Liver (tissue), 10 donors: ENCODE measurements around the gene POLR3C. TPM values are rescaled to one million over a fixed set of nuclear protein-coding genes. Genes with fewer than 3 reads are reported as not detected.

Experiments used
- DNase-seq: peaks from one replicate; pipeline ENCODE4 v3.0.0-alpha.2; 2017; ENCODE audit warnings: low spot score
- H3K27ac ChIP-seq, 2 donors: one replicate each; pipeline ENCODE4 v1.7.0; 2013; ENCODE audit warnings: inconsistent platforms in 2 of 2, low read length in 2 of 2, control low read depth in 1 of 2, low read depth in 1 of 2, mild to moderate bottlenecking in 1 of 2
- H3K27me3 ChIP-seq, 4 donors: one replicate each; pipeline versions ENCODE4 v1.6.1 to v1.7.0; 2013; ENCODE audit warnings: low read length in 3 of 4, inconsistent platforms in 1 of 4, mild to moderate bottlenecking in 1 of 4, moderate library complexity in 1 of 4; ENCODE audit not compliant: control insufficient read depth in 4 of 4, insufficient read depth in 4 of 4
- H3K36me3 ChIP-seq, 4 donors: one replicate each; pipeline versions ENCODE4 v1.6.1 to v1.7.0; 2013; ENCODE audit warnings: low read length in 3 of 4, mild to moderate bottlenecking in 3 of 4, low read depth in 1 of 4, moderate library complexity in 1 of 4; ENCODE audit not compliant: control insufficient read depth in 4 of 4, insufficient read depth in 3 of 4
- H3K4me1 ChIP-seq, 4 donors: one replicate each; pipeline versions ENCODE4 v1.6.1 to v1.7.0; 2013; ENCODE audit warnings: low read length in 3 of 4, mild to moderate bottlenecking in 3 of 4, moderate library complexity in 1 of 4; ENCODE audit not compliant: control insufficient read depth in 4 of 4, insufficient read depth in 4 of 4
- H3K4me3 ChIP-seq, 3 donors: one replicate each; pipeline versions ENCODE4 v1.6.1 to v1.7.0; 2013; ENCODE audit warnings: low read length in 3 of 3, control low read depth in 1 of 3, low read depth in 1 of 3, mild to moderate bottlenecking in 1 of 3
- H3K9ac ChIP-seq, 2 donors: one replicate each; pipeline ENCODE4 v1.7.0; 2013; ENCODE audit warnings: low read length in 2 of 2, mild to moderate bottlenecking in 2 of 2, moderate library complexity in 2 of 2, control low read depth in 1 of 2, low read depth in 1 of 2
- H3K9me3 ChIP-seq, 4 donors: one replicate each; pipeline versions ENCODE4 v1.6.1 to v1.7.0; 2013; ENCODE audit warnings: low read length in 3 of 4; ENCODE audit not compliant: control insufficient read depth in 4 of 4
- EGR1 ChIP-seq, 2 donors: IDR thresholded peaks; 2 replicates each; pipeline ENCODE4 v1.6.1; 2016 to 2018; ENCODE audit warnings: antibody characterized with exemption in 2 of 2, low read depth in 2 of 2
- FOXA1 ChIP-seq: IDR thresholded peaks from 2 replicates; pipeline ENCODE4 v1.6.1; 2016; ENCODE audit warnings: antibody characterized with exemption
- GABPA ChIP-seq, 2 donors: IDR thresholded peaks in 1 of 2; conservative IDR thresholded peaks in 1 of 2; 2 replicates each; pipeline ENCODE4 v1.6.1; 2016; ENCODE audit warnings: antibody characterized with exemption in 2 of 2, mild to moderate bottlenecking in 1 of 2, moderate library complexity in 1 of 2
- HNF4A ChIP-seq, 2 donors: conservative IDR thresholded peaks; 2 replicates each; pipeline ENCODE4 v1.6.1; 2016; ENCODE audit warnings: antibody characterized with exemption in 2 of 2, mild to moderate bottlenecking in 2 of 2
- HNF4G ChIP-seq: IDR thresholded peaks from 2 replicates; pipeline ENCODE4 v1.6.1; 2016; ENCODE audit warnings: antibody characterized with exemption
- JUND ChIP-seq, 2 donors: IDR thresholded peaks; 2 replicates each; pipeline ENCODE4 v1.6.1; 2016; ENCODE audit warnings: antibody characterized with exemption in 2 of 2
- NR2F2 ChIP-seq: IDR thresholded peaks from 2 replicates; pipeline ENCODE4 v1.6.1; 2016; ENCODE audit warnings: antibody characterized with exemption
- RAD21 ChIP-seq, 2 donors: IDR thresholded peaks; 2 replicates each; pipeline ENCODE4 v1.6.1; 2016; ENCODE audit warnings: antibody characterized with exemption in 2 of 2, mild to moderate bottlenecking in 2 of 2
- RXRA ChIP-seq, 2 donors: IDR thresholded peaks; 2 replicates each; pipeline ENCODE4 v1.6.1; 2017 to 2018; ENCODE audit warnings: antibody characterized with exemption in 2 of 2, mild to moderate bottlenecking in 1 of 2
- SP1 ChIP-seq: IDR thresholded peaks from 2 replicates; pipeline ENCODE4 v1.6.1; 2018; ENCODE audit warnings: antibody characterized with exemption, mild to moderate bottlenecking
- TAF1 ChIP-seq: conservative IDR thresholded peaks from 2 replicates; pipeline ENCODE4 v1.6.1; 2016; ENCODE audit warnings: antibody characterized with exemption, mild to moderate bottlenecking
- WGBS: extraction: QIAGEN DNeasy Blood & Tissue Kit; methylation state at CpG from one replicate; pipeline ENCODE4 v1.1.7; 2013; 5-methylcytosine and 5-hydroxymethylcytosine counted together
- polyA plus RNA-seq, 2 donors: library from polyadenylated mRNA; stranded (reverse) in 1 of 2; unstranded in 1 of 2; fragments of 200-250 nt in 1 of 2; fragments of >200 nt in 1 of 2; fragmentation: Nextera tagmentation in 1 of 2; extraction: Ambion mirVana in 1 of 2; gene quantifications; one replicate each; pipeline versions ENCODE4 v1.2.1 to v1.2.3, GENCODE V29; 2013 to 2015
- small RNA-seq: library from RNA; depleted of rRNA; stranded (forward); fragments of <200 nt; gene quantifications from one replicate; pipeline ENCODE3, GENCODE V24; 2014
- total RNA-seq, 2 donors: library from RNA; depleted of rRNA; stranded (reverse); fragments of >200 nt; gene quantifications; one replicate each; pipeline ENCODE4 v1.2.3, GENCODE V29; 2014
- TF ChIP-seq, protein P1 (sequence below): IDR thresholded peaks from 2 replicates; pipeline ENCODE4 v1.6.1; 2016; ENCODE audit warnings: antibody characterized with exemption
- TF ChIP-seq, protein P2 (sequence below): fragments of 150-350 bp; IDR thresholded peaks from 2 replicates; pipeline ENCODE4 v1.5.1; 2017; ENCODE audit warnings: improper control_type of control experiment, low read depth, low read length; ENCODE audit not compliant: missing input control
- TF ChIP-seq, protein P3 (sequence below): IDR thresholded peaks from 2 replicates; pipeline ENCODE4 v1.6.1; 2016; ENCODE audit warnings: antibody characterized with exemption
- donor health status: healthy.
- donor health status: healthy.
- donor health status: healthy.
- donor health status: healthy.
- donor health status: healthy.

POLR3C gene
- total and polyA plus RNA-seq, 4 donors, result 6.3 to 22.0 (median 10.6) TPM

DNA sequence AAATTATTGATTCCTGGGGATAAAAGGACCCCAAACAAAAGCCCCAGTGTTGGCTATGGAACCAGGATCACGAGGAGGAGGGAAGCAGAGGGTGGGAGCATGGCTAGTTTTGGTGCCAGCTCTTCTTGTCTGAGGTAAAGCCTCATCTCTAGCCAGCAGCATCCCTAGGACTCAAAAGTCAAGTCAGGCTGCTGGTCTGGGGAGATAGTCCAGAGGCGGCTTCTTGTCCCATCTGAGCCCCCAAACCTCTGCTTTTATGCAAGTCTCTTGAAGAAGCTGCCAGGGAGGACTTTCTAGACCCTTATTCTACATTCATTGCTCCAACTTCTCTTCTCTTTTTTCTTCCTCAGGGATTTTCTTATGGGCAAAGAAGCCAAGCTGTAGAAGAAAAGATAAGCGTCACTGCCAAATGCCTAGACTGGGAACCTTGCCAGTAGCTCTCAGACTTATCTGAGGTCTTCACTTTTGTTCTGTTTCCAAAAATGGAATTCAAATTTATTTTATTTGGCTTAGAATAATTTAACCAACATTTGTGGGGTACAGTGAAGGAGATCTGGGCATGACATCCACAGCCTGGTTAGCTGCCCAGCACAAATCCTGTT is 68.6 kb downstream of the POLR3C start:
- Histone ChIP-seq H3K9ac (peak overlapping the region; percentile 43 to 56), H3K9me3 (no peaks in the 10 kb centered on the region), H3K4me1 (peaks cover 0 to 16% (median 4%) of the 10 kb centered on the region in 4 donors), H3K4me3 (no peak overlapping the region), H3K36me3 (no peaks in the 10 kb centered on the region), H3K27me3 (no peaks in the 10 kb centered on the region), H3K27ac (peak overlapping the region; percentile 77)
- no peak for DNase-seq
- 75% methylated on average over 3 of the region's 3 CpGs for WGBS
- TF ChIP-seq JUND (IDR thresholded peaks at IDR 0.05), result no peak

DNA sequence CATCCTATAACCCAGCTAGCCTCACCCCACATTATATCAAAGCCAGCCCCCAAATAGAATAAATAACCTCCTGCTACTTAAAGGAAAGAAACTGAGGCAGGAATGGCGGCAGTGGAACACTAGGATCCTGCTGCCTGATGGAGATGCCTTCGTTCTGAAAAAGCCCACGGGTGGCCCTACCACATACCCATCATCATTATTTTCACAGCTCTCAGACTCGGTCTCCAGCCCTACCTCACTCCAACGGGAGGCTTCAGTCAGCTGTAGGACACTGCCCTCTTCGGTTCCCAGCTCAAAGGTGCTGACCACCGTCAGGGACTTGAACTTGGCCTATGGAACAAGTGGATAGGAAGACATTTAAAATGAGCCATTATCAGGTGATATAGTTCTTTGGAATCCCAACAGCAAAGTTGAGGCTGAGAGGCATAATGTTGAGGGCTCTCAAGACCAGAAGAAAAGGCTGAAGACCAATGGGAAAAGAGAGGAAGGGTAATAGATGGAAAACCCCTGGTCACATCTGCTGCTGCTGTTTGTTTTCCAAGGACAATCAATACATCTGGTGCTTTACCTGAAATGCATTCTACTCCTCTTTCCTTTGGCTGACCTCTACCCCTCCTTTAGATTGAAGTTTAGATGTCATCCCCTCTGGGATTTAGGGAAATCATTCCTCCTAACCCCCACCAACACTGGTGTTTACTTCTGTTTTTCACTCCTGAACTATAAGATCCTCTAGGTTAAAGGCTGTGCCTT is 69.5 kb downstream of the POLR3C start:
- Histone ChIP-seq H3K9me3 (no peaks in the 10 kb centered on the region), H3K4me1 (peaks cover 0 to 14% (median 4%) of the 10 kb centered on the region in 4 donors), H3K27ac (no peak overlapping the region), H3K9ac (no peak overlapping the region), H3K36me3 (no peaks in the 10 kb centered on the region), H3K4me3 (no peak overlapping the region), H3K27me3 (no peaks in the 10 kb centered on the region)
- TF ChIP-seq HNF4G (no peak), FOXA1 (no peak), EGR1 (IDR thresholded peaks at IDR 0.05; ENCODE audit: low read depth in 2 of 2) (no peak), NR2F2 (no peak), RAD21 (IDR thresholded peaks at IDR 0.05) (no peak), JUND (IDR thresholded peaks at IDR 0.05) (no peak), SP1 (no peak), GABPA (IDR thresholded peaks at IDR 0.05 in 1 of 2, conservative IDR thresholded peaks at IDR 0.05 in 1 of 2) (no peak), HNF4A (conservative IDR thresholded peaks at IDR 0.05) (no peak), TAF1 (no peak), RXRA (IDR thresholded peaks at IDR 0.05) (no peak)
- TF ChIP-seq, protein P1, sequence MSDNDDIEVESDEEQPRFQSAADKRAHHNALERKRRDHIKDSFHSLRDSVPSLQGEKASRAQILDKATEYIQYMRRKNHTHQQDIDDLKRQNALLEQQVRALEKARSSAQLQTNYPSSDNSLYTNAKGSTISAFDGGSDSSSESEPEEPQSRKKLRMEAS, result no peak
- TF ChIP-seq, protein P2, sequence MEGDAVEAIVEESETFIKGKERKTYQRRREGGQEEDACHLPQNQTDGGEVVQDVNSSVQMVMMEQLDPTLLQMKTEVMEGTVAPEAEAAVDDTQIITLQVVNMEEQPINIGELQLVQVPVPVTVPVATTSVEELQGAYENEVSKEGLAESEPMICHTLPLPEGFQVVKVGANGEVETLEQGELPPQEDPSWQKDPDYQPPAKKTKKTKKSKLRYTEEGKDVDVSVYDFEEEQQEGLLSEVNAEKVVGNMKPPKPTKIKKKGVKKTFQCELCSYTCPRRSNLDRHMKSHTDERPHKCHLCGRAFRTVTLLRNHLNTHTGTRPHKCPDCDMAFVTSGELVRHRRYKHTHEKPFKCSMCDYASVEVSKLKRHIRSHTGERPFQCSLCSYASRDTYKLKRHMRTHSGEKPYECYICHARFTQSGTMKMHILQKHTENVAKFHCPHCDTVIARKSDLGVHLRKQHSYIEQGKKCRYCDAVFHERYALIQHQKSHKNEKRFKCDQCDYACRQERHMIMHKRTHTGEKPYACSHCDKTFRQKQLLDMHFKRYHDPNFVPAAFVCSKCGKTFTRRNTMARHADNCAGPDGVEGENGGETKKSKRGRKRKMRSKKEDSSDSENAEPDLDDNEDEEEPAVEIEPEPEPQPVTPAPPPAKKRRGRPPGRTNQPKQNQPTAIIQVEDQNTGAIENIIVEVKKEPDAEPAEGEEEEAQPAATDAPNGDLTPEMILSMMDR, result no peak
- TF ChIP-seq, protein P3, sequence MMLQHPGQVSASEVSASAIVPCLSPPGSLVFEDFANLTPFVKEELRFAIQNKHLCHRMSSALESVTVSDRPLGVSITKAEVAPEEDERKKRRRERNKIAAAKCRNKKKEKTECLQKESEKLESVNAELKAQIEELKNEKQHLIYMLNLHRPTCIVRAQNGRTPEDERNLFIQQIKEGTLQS, result no peak
- no peak for DNase-seq
- 90% methylated on average over 7 of the region's 7 CpGs for WGBS

Small RNA genes within 50 kb of the gene (small RNA-seq; reads per million reads assigned to genes)
- gene MIR6736, result not detected

Other genes starting within 250 kb of the POLR3C start
- gene GPR89A, start 216.2 kb upstream of the POLR3C start, total RNA-seq, result 10 to 100 TPM; 27.2 to 28.4 TPM
- gene GPR89A, start 216.2 kb upstream of the POLR3C start, polyA plus RNA-seq, result 10 to 100 TPM; 10.7 to 28.7 TPM
- gene PDZK1, start 116.8 kb upstream of the POLR3C start, total RNA-seq, result 10 to 100 TPM; 40.5 to 85.4 TPM
- gene PDZK1, start 116.8 kb upstream of the POLR3C start, polyA plus RNA-seq, result 10 to 100 TPM; 42.0 to 79.2 TPM
- gene CD160, start 104.7 kb upstream of the POLR3C start, total RNA-seq, result 1 to 10 TPM; 1.0 to 1.1 TPM
- 1 to 10 TPM in 1 of 2 donors, under 1 TPM in 1; 0.54 to 1.4 TPM for gene CD160, start 104.7 kb upstream of the POLR3C start, polyA plus RNA-seq
- 10 to 100 TPM in 1 of 2 donors, 1 to 10 TPM in 1; 8.5 to 10.0 TPM for gene RNF115, start 105 bp upstream of the POLR3C start, total RNA-seq
- gene RNF115, start 105 bp upstream of the POLR3C start, polyA plus RNA-seq, result 1 to 10 TPM; 3.2 to 6.7 TPM
- 1 to 10 TPM in 1 of 2 donors, under 1 TPM in 1; 0.59 to 2.1 TPM for gene NUDT17, start 21.4 kb downstream of the POLR3C start, total RNA-seq
- gene NUDT17, start 21.4 kb downstream of the POLR3C start, polyA plus RNA-seq, result 1 to 10 TPM in 1 of 2 donors, under 1 TPM in 1; 0.78 to 1.3 TPM
- gene PIAS3, start 34.9 kb downstream of the POLR3C start, total RNA-seq, result 1 to 10 TPM; 1.7 to 3.4 TPM
- 1 to 10 TPM; 4.5 to 6.3 TPM for gene PIAS3, start 34.9 kb downstream of the POLR3C start, polyA plus RNA-seq
- 1 to 10 TPM in 1 of 2 donors, under 1 TPM in 1; 0.05 to 1.2 TPM for gene ANKRD35, start 61.7 kb downstream of the POLR3C start, total RNA-seq
- gene ANKRD35, start 61.7 kb downstream of the POLR3C start, polyA plus RNA-seq, result 1 to 10 TPM; 1.6 to 1.9 TPM
- gene ITGA10, start 85.8 kb downstream of the POLR3C start, total RNA-seq, result 1 to 10 TPM in 1 of 2 donors, under 1 TPM in 1; 0.23 to 2.2 TPM
- under 1 TPM; 0.20 to 0.61 TPM for gene ITGA10, start 85.8 kb downstream of the POLR3C start, polyA plus RNA-seq
- 10 to 100 TPM; 13.4 to 18.2 TPM for gene PEX11B, start 94.5 kb downstream of the POLR3C start, total RNA-seq
- 10 to 100 TPM; 14.0 to 21.0 TPM for gene PEX11B, start 94.5 kb downstream of the POLR3C start, polyA plus RNA-seq
- gene RBM8A, start 103.3 kb downstream of the POLR3C start, total RNA-seq, result 10 to 100 TPM; 48.8 to 62.5 TPM
- gene RBM8A, start 103.3 kb downstream of the POLR3C start, polyA plus RNA-seq, result 10 to 100 TPM; 52.6 to 66.2 TPM
- 1 to 10 TPM; 6.5 to 8.6 TPM for gene LIX1L, start 133.8 kb downstream of the POLR3C start, total RNA-seq
- gene LIX1L, start 133.8 kb downstream of the POLR3C start, polyA plus RNA-seq, result 1 to 10 TPM; 4.6 to 6.0 TPM
- gene ANKRD34A, start 140.4 kb downstream of the POLR3C start, total RNA-seq, result under 1 TPM in 1 of 2 donors, not detected in 1; 0.17 TPM
- gene ANKRD34A, start 140.4 kb downstream of the POLR3C start, polyA plus RNA-seq, result under 1 TPM; 0.06 to 0.13 TPM
- 10 to 100 TPM; 11.9 to 12.7 TPM for gene POLR3GL, start 140.5 kb downstream of the POLR3C start, total RNA-seq
- gene POLR3GL, start 140.5 kb downstream of the POLR3C start, polyA plus RNA-seq, result 10 to 100 TPM; 19.8 to 23.4 TPM
- 100 to 1,000 TPM in 1 of 2 donors, 10 to 100 TPM in 1; 84.7 to 223 TPM for gene TXNIP, start 172.4 kb downstream of the POLR3C start, total RNA-seq
- gene TXNIP, start 172.4 kb downstream of the POLR3C start, polyA plus RNA-seq, result 10 to 100 TPM; 53.8 to 99.2 TPM
- 10 to 100 TPM; 68.0 to 80.5 TPM for gene HJV, start 197.5 kb downstream of the POLR3C start, total RNA-seq
- 100 to 1,000 TPM; 115 to 138 TPM for gene HJV, start 197.5 kb downstream of the POLR3C start, polyA plus RNA-seq